GM18502 (cell line): ENCODE data around the gene ADARB2.
A peak's percentile ranks its signal among the peaks of the same experiment; 100 is the strongest.
"Not testable (repeated sequence)": the region's sequence is repeated elsewhere in the genome, so short reads cannot be mapped to it uniquely, and the experiment has no call there.

Experiments
- ATAC-seq: cut with Tn5 transposase; IDR thresholded peaks from one replicate; pipeline ENCODE4 v1.9.1; 2021; ENCODE audit warnings: mild to moderate bottlenecking; ENCODE audit not compliant: unreplicated experiment, poor library complexity

ADARB2 gene

GRCh38 chr10:1737222-1738061 lies at the start of gene ADARB2:
Gene ADARB2, minus strand, starts transcription at chr10:1737525.
- peak; percentile 87 for ATAC-seq

DNA sequence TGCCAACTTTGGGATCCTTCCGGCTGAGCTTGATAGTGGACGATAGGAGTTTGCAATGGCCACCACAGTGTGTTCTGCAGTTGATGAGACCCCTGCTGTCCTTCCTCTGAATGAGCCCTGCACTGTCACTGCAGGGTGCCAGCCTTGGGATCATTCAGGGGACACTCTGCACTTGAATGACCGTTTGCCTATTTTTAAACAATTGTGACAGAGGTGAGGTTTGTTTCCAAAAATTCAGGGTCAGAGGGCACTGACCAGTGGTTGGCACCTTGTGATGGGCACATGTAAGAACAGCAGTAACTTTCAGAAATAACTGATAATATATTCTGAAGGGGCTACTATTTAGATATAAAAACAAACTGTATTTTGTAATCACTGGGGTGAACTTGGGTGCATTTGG lies 48.5 kb upstream of the ADARB2 start:
- ATAC-seq, result no peak

GRCh38 chr10:1782841-1783240 lies 45.5 kb upstream of the ADARB2 start:
- ATAC-seq, result no peak

- no peak for ATAC-seq
Observed at GRCh38 chr10:1779796-1780195, 42.5 kb upstream of the ADARB2 start.

GRCh38 chr10:1778375-1778969 lies 41.1 kb upstream of the ADARB2 start:
- no peak for ATAC-seq

DNA sequence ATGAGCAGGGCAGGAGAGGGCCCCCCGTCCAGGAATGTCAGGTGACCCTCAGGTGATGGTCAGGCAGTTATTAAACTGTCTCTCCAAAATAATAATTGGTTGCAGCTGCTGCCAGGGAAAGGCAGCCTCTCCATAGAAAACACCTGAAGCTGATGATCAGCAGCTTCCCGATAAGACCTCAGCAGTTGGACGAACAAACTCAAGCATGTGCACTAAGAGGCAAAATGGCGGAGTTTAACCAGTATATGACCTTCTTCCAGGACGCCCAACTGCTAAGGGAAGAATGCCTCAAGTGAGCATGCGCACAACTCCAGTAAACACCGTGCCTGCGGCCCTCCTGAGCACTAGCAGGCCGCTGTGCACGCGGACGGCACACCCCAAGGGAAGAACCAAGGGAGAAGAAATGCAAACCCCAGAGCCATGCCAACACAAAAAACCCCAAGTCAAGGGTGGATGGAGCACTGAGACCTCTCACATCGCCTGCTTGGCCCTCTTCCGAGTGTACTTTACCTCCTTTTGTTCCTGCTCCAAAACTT lies 38.9 kb upstream of the ADARB2 start:
- ATAC-seq, result no peak

DNA sequence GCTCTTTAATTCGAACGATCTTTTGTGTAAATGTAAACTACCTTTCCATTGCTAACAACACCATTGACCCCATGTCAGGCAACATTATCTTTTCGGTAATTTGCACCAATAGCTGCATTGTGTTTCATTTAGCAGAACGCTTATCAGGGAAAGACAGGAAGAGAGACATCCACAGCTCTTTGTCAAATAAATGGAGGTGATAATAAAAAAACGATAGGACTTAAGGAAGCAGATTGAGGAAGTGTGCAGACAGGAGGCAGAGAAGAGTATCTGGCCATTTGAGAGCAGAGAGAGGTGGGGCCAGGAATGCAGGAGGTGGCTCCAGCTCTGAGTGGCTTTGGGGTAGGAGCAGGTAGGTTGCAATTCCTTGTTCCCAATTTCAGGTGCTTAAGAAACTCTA lies 37.5 kb upstream of the ADARB2 start:
- no peak for ATAC-seq

GRCh38 chr10:1773204-1773603 lies 35.9 kb upstream of the ADARB2 start:
- not testable (repeated sequence) for ATAC-seq

- no peak for ATAC-seq
Observed at GRCh38 chr10:1766049-1766448, 28.7 kb upstream of the ADARB2 start.

DNA sequence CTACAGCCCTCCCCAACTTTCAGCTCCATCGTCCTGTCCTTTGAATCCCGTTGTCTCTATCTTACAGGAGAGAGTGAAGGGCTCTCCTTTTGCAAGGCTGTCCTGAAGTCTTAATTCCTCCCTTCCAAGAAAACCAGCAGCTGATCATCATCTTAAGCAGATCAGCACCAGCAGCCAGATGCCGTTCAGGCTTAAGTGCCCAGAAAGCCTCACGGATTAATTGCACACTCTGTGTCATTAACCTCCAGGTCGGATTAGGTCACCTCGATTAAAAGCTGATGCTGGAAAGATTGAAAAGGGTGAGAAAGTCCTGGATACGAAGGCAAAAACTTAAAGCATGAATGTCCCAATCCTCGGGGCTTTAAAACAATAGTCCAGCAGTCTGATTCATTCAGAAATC lies 24.8 kb upstream of the ADARB2 start:
- ATAC-seq, result no peak

- no peak for ATAC-seq
Observed at GRCh38 chr10:1754506-1755153, 17.3 kb upstream of the ADARB2 start.

DNA sequence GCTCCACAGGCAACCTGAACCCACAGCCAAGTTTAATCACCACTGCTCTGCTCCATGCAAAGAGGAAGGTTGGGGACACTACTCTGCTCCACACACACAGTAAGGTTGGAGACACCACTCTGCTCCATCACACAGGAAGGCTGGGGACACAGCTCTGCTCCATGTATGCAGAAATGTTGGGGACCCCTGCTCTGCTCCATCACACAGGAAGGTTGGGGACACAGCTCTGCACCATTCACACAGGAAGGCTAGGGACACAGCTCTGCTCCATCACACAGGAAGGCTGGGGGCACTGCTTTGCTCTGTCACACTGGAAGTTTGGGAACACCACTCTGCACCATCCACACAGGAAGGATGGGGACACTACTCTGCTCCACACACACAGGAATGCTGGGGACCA lies 14.8 kb upstream of the ADARB2 start:
- no peak for ATAC-seq

- no peak for ATAC-seq
Observed at GRCh38 chr10:1747590-1748157, 10.3 kb upstream of the ADARB2 start.

DNA sequence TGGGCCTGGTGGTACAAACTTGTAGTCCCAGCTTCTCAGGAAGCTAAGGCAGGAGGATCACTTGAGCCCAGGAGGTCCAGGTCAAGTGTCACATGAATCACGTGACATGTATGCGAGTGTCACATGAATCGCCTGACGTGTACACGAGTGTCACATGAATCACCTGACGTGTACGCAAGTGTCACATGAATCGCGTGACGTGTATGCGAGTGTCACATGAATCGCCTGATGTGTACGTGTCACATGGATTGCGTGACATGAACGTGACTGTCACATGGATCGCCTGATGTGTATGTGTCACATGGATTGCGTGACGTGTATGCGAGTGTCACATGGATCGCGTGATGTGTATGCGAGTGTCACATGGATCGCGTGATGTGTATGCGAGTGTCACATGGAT lies 9.5 kb upstream of the ADARB2 start:
- no peak for ATAC-seq

GRCh38 chr10:1745780-1746456 lies 8.6 kb upstream of the ADARB2 start:
- ATAC-seq, result no peak

- no peak for ATAC-seq
Observed at GRCh38 chr10:1744524-1744923, 7.2 kb upstream of the ADARB2 start.

GRCh38 chr10:1743141-1743540 lies 5.8 kb upstream of the ADARB2 start:
- ATAC-seq, result no peak

GRCh38 chr10:1741450-1741849 lies 4.1 kb upstream of the ADARB2 start:
- ATAC-seq, result no peak

DNA sequence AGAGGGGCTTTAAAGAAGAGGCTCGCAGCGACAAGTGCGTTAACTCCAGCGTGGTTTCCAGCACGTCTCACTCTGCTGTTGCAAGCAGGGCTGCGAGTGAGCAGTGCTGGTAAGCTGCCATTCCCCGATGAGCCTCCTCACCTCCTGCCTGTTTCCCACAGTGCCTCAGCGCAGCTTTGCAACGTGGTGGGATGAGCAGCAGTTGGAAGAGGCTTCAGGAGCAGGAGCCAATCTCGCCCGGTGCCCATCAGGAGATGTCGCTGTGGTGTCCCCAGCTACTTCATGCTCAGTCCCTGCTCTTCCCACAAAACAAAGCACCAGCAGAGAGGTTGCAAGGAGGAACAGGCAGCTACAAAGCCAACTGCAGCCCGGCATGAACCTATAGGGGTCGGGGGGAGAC lies 2.4 kb upstream of the ADARB2 start:
- ATAC-seq, result no peak

DNA sequence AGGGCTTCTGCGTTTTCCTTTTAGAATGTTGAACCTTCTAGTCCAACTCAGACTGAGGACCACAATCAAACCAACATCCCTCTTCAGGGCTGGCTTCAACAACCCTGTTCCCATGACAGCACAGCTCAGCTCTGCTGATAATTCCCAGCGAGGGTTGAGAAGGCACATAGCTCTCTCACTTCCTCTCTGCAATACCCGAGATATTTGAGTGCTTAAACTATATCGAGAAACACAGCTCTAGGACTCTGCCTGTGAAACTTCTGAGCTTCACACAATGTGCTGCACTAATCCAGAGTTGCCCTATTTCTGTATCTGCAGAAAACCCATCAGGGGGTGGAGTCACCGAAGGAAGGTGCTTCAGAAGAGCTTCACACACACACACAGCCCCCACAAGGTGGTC lies 1.6 kb upstream of the ADARB2 start:
- ATAC-seq, result peak; percentile 62

- ATAC-seq, result no peak
Observed at GRCh38 chr10:1736972-1737221, 428 bp downstream of the ADARB2 start.
